GM12878 (cell line): ENCODE data around the gene ASIC3. TPM values are rescaled to one million over a fixed set of nuclear protein-coding genes. Genes with fewer than 3 reads are reported as not detected.

ENCODE experiments used
- ATAC-seq: fragments of 200-7000 bp; cut with Tn5 transposase; 3 replicates; pipeline ENCODE4 v1.9.1; 2020; ENCODE audit warnings: mild to moderate bottlenecking, moderate library complexity
- BruUV-seq: library from RNA; stranded (reverse); fragments of 400-500 nt; replicated peaks from 2 replicates; lab custom pipeline; 2021; lab: Mats Ljungman, UMichigan
- CTCF ChIA-PET: fragments of 300-600 bp; sonication (Branson Sonifier 250); formaldehyde crosslinking; extraction: SDS; loops from one replicate; lab custom pipeline; 2021; ENCODE audit warnings: inconsistent platforms; lab: Yijun Ruan, JAX
- POLR2A ChIA-PET: fragments of 350-600 bp; formaldehyde crosslinking; extraction: SDS; loops from one replicate; lab custom pipeline; 2021; ENCODE audit warnings: inconsistent platforms; lab: Charles Lee
- RAD21 ChIA-PET: fragments of 300-600 bp; sonication (Branson Sonifier 250); formaldehyde crosslinking; loops from one replicate; lab custom pipeline; 2023; ENCODE audit warnings: antibody characterized with exemption; ENCODE audit not compliant: unreplicated experiment; lab: Charles Lee
- SMC1A ChIA-PET: fragments of 300-600 bp; sonication (Branson Sonifier 250); formaldehyde crosslinking; loops from one replicate; lab custom pipeline; 2023; ENCODE audit not compliant: unreplicated experiment, uncharacterized antibody; lab: Charles Lee
- DNase-seq: peaks from one replicate; pipeline ENCODE4 v3.0.0-alpha.2; 2011; ENCODE audit warnings: low read depth, low spot score
- FAIRE-seq: peaks from 3 replicates; lab custom pipeline; 2011; peaks lifted over from hg19 to GRCh38; lab: Jason Lieb, UNC
- H2AFZ ChIP-seq: 2 replicates; pipeline ENCODE4 v1.6.0; 2011; ENCODE audit warnings: low read depth, low read length, control low read depth; ENCODE audit not compliant: control insufficient read depth
- H3K27ac ChIP-seq: 2 replicates; pipeline ENCODE4 v1.5.1; 2011; ENCODE audit warnings: control low read depth; ENCODE audit not compliant: control insufficient read depth, insufficient read depth
- H3K27me3 ChIP-seq, 2 experiments: replicated peaks in 1 of 2; 2 replicates each; pipeline versions ENCODE4 v1.6.0 to v1.6.1; 2011; ENCODE audit warnings: low read length in 1 of 2; ENCODE audit not compliant: control insufficient read depth in 2 of 2, insufficient read depth in 2 of 2
- H3K36me3 ChIP-seq, 2 experiments: 2 replicates each; pipeline ENCODE4 v1.5.1; 2011; ENCODE audit warnings: low read length in 1 of 2; ENCODE audit not compliant: control insufficient read depth in 2 of 2, insufficient read depth in 2 of 2
- H3K4me1 ChIP-seq: 2 replicates; pipeline ENCODE4 v1.6.1; 2011; ENCODE audit warnings: mild to moderate bottlenecking, low read length, moderate library complexity, mixed read lengths; ENCODE audit not compliant: control insufficient read depth, insufficient read depth
- H3K4me2 ChIP-seq: 2 replicates; pipeline ENCODE4 v1.6.0; 2011; ENCODE audit warnings: control low read depth; ENCODE audit not compliant: control insufficient read depth, insufficient read depth
- H3K4me3 ChIP-seq: fragments of 200-600 bp; sonication (generic); 2 replicates; pipeline ENCODE4 v1.5.1; 2016
- H3K79me2 ChIP-seq: 2 replicates; pipeline ENCODE4 v1.6.0; 2011; ENCODE audit warnings: low read length; ENCODE audit not compliant: control insufficient read depth, insufficient read depth
- H3K9ac ChIP-seq: 2 replicates; pipeline ENCODE4 v1.8.0; 2011; ENCODE audit warnings: low read length, control low read depth, mixed read lengths; ENCODE audit not compliant: control insufficient read depth, insufficient read depth
- H3K9me3 ChIP-seq: replicated peaks from 3 replicates; pipeline ENCODE4 v1.5.1; 2011; ENCODE audit warnings: mild to moderate bottlenecking, low read length; ENCODE audit not compliant: control insufficient read depth, insufficient read depth
- H4K20me1 ChIP-seq: 2 replicates; pipeline ENCODE4 v1.6.0; 2011; ENCODE audit not compliant: control insufficient read depth, insufficient read depth
- BACH1 ChIP-seq: fragments of 450-650 bp; IDR thresholded peaks from 2 replicates; pipeline ENCODE4 v1.6.1; 2017; ENCODE audit warnings: mild to moderate bottlenecking, borderline replicate concordance
- IRF3 ChIP-seq: fragments of 450-650 bp; IDR thresholded peaks from 2 replicates; pipeline ENCODE4 v1.6.1; 2014; ENCODE audit warnings: mild to moderate bottlenecking
- KAT2A ChIP-seq: conservative IDR thresholded peaks from 2 replicates; pipeline ENCODE4 v1.6.1; 2011; ENCODE audit warnings: low read depth, low read length; ENCODE audit not compliant: control insufficient read depth
- MAX ChIP-seq: IDR thresholded peaks from 2 replicates; pipeline ENCODE4 v1.6.1; 2012; ENCODE audit warnings: low read depth, low read length, improper control_type of control experiment
- MYC ChIP-seq: IDR thresholded peaks from 2 replicates; pipeline ENCODE4 v1.6.1; 2011; ENCODE audit warnings: mild to moderate bottlenecking, low read length, moderate library complexity, inconsistent platforms; ENCODE audit not compliant: insufficient read depth, insufficient replicate concordance, insufficient read length, severe bottlenecking
- NFIC ChIP-seq: IDR thresholded peaks from 2 replicates; pipeline ENCODE4 v1.6.1; 2012; ENCODE audit warnings: low read depth, mild to moderate bottlenecking, inconsistent platforms, low read length, moderate library complexity
- NR2F1 ChIP-seq: fragments of 450-650 bp; conservative IDR thresholded peaks from 2 replicates; pipeline ENCODE4 v1.6.1; 2017; ENCODE audit warnings: mild to moderate bottlenecking
- POLR2AphosphoS2 ChIP-seq: IDR thresholded peaks from 2 replicates; pipeline ENCODE4 v1.6.1; 2011; ENCODE audit warnings: low read depth, mild to moderate bottlenecking, low read length, improper control_type of control experiment, moderate library complexity
- RB1 ChIP-seq: fragments of 450-650 bp; formaldehyde crosslinking; IDR thresholded peaks from 2 replicates; pipeline ENCODE4 v1.6.1; 2017; ENCODE audit warnings: mild to moderate bottlenecking, borderline replicate concordance
- RELA ChIP-seq: fragments of 450-650 bp; IDR thresholded peaks from 2 replicates; pipeline ENCODE4 v1.8.0; 2014; ENCODE audit warnings: borderline replicate concordance; ENCODE audit not compliant: partially characterized antibody
- SIN3A ChIP-seq: IDR thresholded peaks from 2 replicates; pipeline ENCODE4 v1.6.1; 2012; ENCODE audit warnings: low read depth, low read length, improper control_type of control experiment
- SKIL ChIP-seq: fragments of 450-650 bp; IDR thresholded peaks from 2 replicates; pipeline ENCODE4 v1.6.1; 2017; ENCODE audit warnings: mild to moderate bottlenecking, low read depth, inconsistent platforms; ENCODE audit not compliant: poor library complexity, severe bottlenecking
- SP1 ChIP-seq: IDR thresholded peaks from one replicate; pipeline ENCODE4 v1.6.1; 2011; ENCODE audit warnings: low read depth, low read length
- USF1 ChIP-seq: IDR thresholded peaks from 2 replicates; pipeline ENCODE4 v1.6.1; 2011; ENCODE audit warnings: borderline replicate concordance, low read depth, mild to moderate bottlenecking, moderate library complexity, mixed read lengths, low read length; ENCODE audit not compliant: insufficient read depth; ENCODE audit errors: extremely low read length
- USF2 ChIP-seq: IDR thresholded peaks from 2 replicates; pipeline ENCODE4 v1.6.1; 2011; ENCODE audit warnings: low read depth, low read length, improper control_type of control experiment, borderline replicate concordance
- WRNIP1 ChIP-seq: IDR thresholded peaks from 2 replicates; pipeline ENCODE4 v1.6.1; 2011; ENCODE audit warnings: low read depth, low read length, improper control_type of control experiment, borderline replicate concordance
- YBX1 ChIP-seq: fragments of 450-650 bp; IDR thresholded peaks from 2 replicates; pipeline ENCODE4 v1.6.1; 2016; ENCODE audit warnings: antibody characterized with exemption
- YY1 ChIP-seq: IDR thresholded peaks from 2 replicates; pipeline ENCODE4 v1.6.1; 2011; ENCODE audit warnings: low read depth, mild to moderate bottlenecking, low read length
- ZNF207 ChIP-seq: fragments of 450-650 bp; IDR thresholded peaks from 2 replicates; pipeline ENCODE4 v1.6.1; 2014; ENCODE audit warnings: antibody characterized with exemption, mild to moderate bottlenecking, borderline replicate concordance
- WGBS: methylation state at CpG from one replicate; pipeline ENCODE4 v1.1.6; 2016; ENCODE audit warnings: low lambda C conversion rate; ENCODE audit not compliant: insufficient replicate concordance, insufficient coverage; ENCODE audit errors: missing lambda C conversion rate; 5-methylcytosine and 5-hydroxymethylcytosine counted together
- in situ Hi-C: fragments of 300-500 bp; cut with MboI; formaldehyde crosslinking; loops from 9 replicates; pipeline ENCODE4 v1.14.3; 2018; ENCODE audit warnings: mixed read lengths
- intact Hi-C: fragments of 100-400 bp; cut with micrococcal nuclease; formaldehyde crosslinking; loops from one replicate; pipeline ENCODE4 v1.14.2; 2022; ENCODE audit not compliant: unreplicated experiment
- polyA plus RNA-seq, 11 experiments: library from polyadenylated mRNA; depleted of rRNA in 4 of 11; unstranded in 6 of 11; stranded (reverse) in 5 of 11; fragments of >200 nt; fragmentation: Nextera tagmentation in 4 of 11; fragmentation: Illumina TruSeq in 1 of 11; extraction: Ambion mirVana in 4 of 11; extraction: Trizol in 1 of 11; gene quantifications; 1 replicate in 1 of 11; 2 replicates in 10 of 11; pipeline versions ENCODE4 v1.2.1 to v1.2.3, GENCODE V29; 2011 to 2016; ENCODE audit warnings: inconsistent platforms in 2 of 11, missing spikeins in 2 of 11, low read depth in 1 of 11
- total RNA-seq, 4 experiments: library from RNA; depleted of rRNA in 3 of 4; stranded (reverse); fragments of >200 nt in 3 of 4; fragmentation: Illumina TruSeq in 1 of 4; extraction: Trizol in 1 of 4; gene quantifications; 2 replicates each; pipeline versions ENCODE4 v1.2.1 to v1.2.3, GENCODE V29; 2013 to 2021

Gene ASIC3
- total and polyA plus RNA-seq, 10 of the 15 experiments (the other 5 are each of a cell fraction or from before 2014, with no cell fraction given) = 0.07 to 1.0 (median 0.44) TPM; not detected in 4

- Histone ChIP-seq H3K79me2 (no peaks in the 10 kb centered on the region), H3K4me3 (no peak overlapping the region), H3K9me3 (no peaks in the 10 kb centered on the region), H3K36me3 (no peaks in the 10 kb centered on the region), H3K4me1 (peaks cover 6% of the 10 kb centered on the region), H3K9ac (no peak overlapping the region), H3K27ac (no peak overlapping the region), H4K20me1 (no peaks in the 10 kb centered on the region), H2AFZ (no peak overlapping the region), H3K4me2 (no peak overlapping the region), H3K27me3 (no peaks in the 10 kb centered on the region; a peak in 1 of 4 replicates)
- SMC1A ChIA-PET = interaction anchor here (1.1 to 1.4 kb wide), 2 partner anchors 17 to 27 kb away, joined by 4 to 5 read pairs; partner anchors contain the start of gene ABCB8
- intact Hi-C loops (loop anchor here (5.0 kb wide), 1 partner anchor 101 kb away; no protein-coding TSS in a partner anchor), in situ Hi-C loops (no loop called here)
- POLR2A ChIA-PET = interaction anchor here (0.6 to 1.1 kb wide), 2 partner anchors 51 to 96 kb away, joined by 3 to 6 read pairs; no protein-coding TSS in a partner anchor
- FAIRE-seq (no peak), ATAC-seq (no peak), DNase-seq (no peak)
- 33% methylated on average over 1 of the region's 1 CpG for WGBS
- CTCF ChIA-PET = interaction anchor here (0.7 to 4.3 kb wide), 3 partner anchors 15 to 305 kb away, joined by 3 to 35 read pairs (median 3); partner anchors contain the start of genes ABCB8 and ATG9B
- RAD21 ChIA-PET = interaction anchor here (1.3 kb wide), 1 partner anchor 17 kb away, joined by 3 read pairs; the partner anchor contains the start of gene ABCB8
- no TSS peak for BruUV-seq
- TF ChIP-seq SKIL (no peak), POLR2AphosphoS2 (no peak), NR2F1 (no peak), USF2 (no peak), MYC (no peak), MAX (no peak), YBX1 (no peak), WRNIP1 (no peak), YY1 (no peak), ZNF207 (no peak), IRF3 (no peak), NFIC (no peak), SP1 (no peak), KAT2A (no peak), RB1 (no peak), BACH1 (no peak), SIN3A (no peak), RELA (no peak), USF1 (no peak)
Observed at GRCh38 chr7:151011097-151011409, 37.3 kb upstream of the ASIC3 start.
